Lung (tissue), 12 donors: Measurements from ENCODE around the gene PDXK. TPM values are rescaled to one million over a fixed set of nuclear protein-coding genes. Genes with fewer than 3 reads are reported as not detected.

Experiments
- ATAC-seq: fragments of 200-7000 bp; cut with Tn5 transposase; one replicate; pipeline ENCODE4 v1.9.1; 2020; ENCODE audit warnings: moderate number of reproducible peaks; ENCODE audit not compliant: insufficient read depth, low FRiP score
- DNase-seq, 3 donors: peaks; one replicate each; pipeline ENCODE4 v3.0.0-alpha.2; 2013 to 2017
- H3K27ac ChIP-seq, 2 donors: one replicate each; pipeline ENCODE4 v1.5.1; 2013; ENCODE audit warnings: mild to moderate bottlenecking in 2 of 2, moderate library complexity in 2 of 2, control low read depth in 1 of 2, inconsistent platforms in 1 of 2, low read depth in 1 of 2, low read length in 1 of 2
- H3K27me3 ChIP-seq, 3 donors: one replicate each; pipeline ENCODE4 v1.5.1; 2013; ENCODE audit warnings: low read length in 2 of 3; ENCODE audit not compliant: control insufficient read depth in 3 of 3, insufficient read depth in 3 of 3
- H3K36me3 ChIP-seq, 4 donors: one replicate each; pipeline ENCODE4 v1.5.1; 2013; ENCODE audit warnings: low read length in 4 of 4, mild to moderate bottlenecking in 1 of 4, moderate library complexity in 1 of 4; ENCODE audit not compliant: control insufficient read depth in 4 of 4, insufficient read depth in 4 of 4
- H3K4me1 ChIP-seq, 5 donors: one replicate each; pipeline ENCODE4 v1.5.1; 2013; ENCODE audit warnings: low read length in 5 of 5, mild to moderate bottlenecking in 2 of 5, moderate library complexity in 1 of 5; ENCODE audit not compliant: control insufficient read depth in 5 of 5, insufficient read depth in 5 of 5
- H3K4me3 ChIP-seq: one replicate; pipeline ENCODE4 v1.5.1; 2013; ENCODE audit warnings: mild to moderate bottlenecking, control low read depth, moderate library complexity
- H3K9ac ChIP-seq, 2 donors: one replicate each; pipeline ENCODE4 v1.5.1; 2013; ENCODE audit warnings: low read length in 2 of 2, control low read depth in 1 of 2; ENCODE audit not compliant: insufficient read depth in 1 of 2
- H3K9me3 ChIP-seq, 4 donors: one replicate each; pipeline ENCODE4 v1.5.1; 2013; ENCODE audit warnings: low read length in 3 of 4, mild to moderate bottlenecking in 1 of 4, moderate library complexity in 1 of 4; ENCODE audit not compliant: control insufficient read depth in 4 of 4, insufficient read depth in 3 of 4
- WGBS, 2 donors: extraction: QIAGEN DNeasy Blood & Tissue Kit; methylation state at CpG; one replicate each; pipeline ENCODE4 v1.1.7; 2013; 5-methylcytosine and 5-hydroxymethylcytosine counted together
- polyA plus RNA-seq, 2 donors: library from polyadenylated mRNA; stranded (reverse); fragments of 200-250 nt; gene quantifications; one replicate each; pipeline ENCODE4 v1.2.1, GENCODE V29; 2013
- total RNA-seq, 2 donors: library from RNA; depleted of rRNA in 1 of 2; stranded (reverse); fragments of >200 nt in 1 of 2; gene quantifications; one replicate each; pipeline ENCODE4 v1.2.1, GENCODE V29; 2014 to 2021
- TF ChIP-seq, protein P1 (sequence below): IDR thresholded peaks from 2 replicates; pipeline ENCODE4 v1.5.1; 2012; ENCODE audit warnings: mild to moderate bottlenecking; ENCODE audit errors: control extremely low read depth, extremely low read depth
- donor health status: control.
- donor health status: control.
- donor health status: Bipolar disorder and iron deficiency.
- donor health status: healthy.
- donor health status: DM: yes; HTN: yes; CAD: no.

PDXK gene
- total and polyA plus RNA-seq, 4 donors = 62.7 to 276 (median 157) TPM

DNA sequence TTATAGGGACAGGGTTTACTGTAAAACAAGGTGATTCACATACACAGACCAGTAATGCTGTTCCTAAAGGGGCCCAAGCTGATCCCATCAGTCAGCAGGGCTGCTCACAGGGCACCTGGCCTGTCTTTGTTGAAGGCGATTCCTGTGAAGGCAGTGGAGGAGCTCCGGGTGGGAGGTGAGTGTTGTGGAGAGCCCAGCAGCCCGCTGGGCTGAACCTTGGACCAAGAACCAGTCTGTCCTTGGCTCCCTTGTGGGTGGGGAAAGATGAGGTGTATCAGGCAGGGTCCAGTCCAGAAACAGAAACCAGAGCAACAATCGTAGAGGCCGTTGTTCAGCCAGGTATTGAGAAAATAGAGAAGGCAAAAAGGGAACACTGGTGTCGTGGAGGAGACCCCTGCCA lies 12.5 kb downstream of the PDXK start:
- H3K36me3 ChIP-seq = peaks cover 0 to 15% (median 0%) of the 10 kb centered on the region in 4 donors
- H3K27me3 ChIP-seq = no peaks in the 10 kb centered on the region
- H3K4me1 ChIP-seq = peaks cover 5 to 37% (median 19%) of the 10 kb centered on the region in 5 donors
- WGBS, 2 donors = 86 to 88% methylated on average over 6 of the region's 6 CpGs
- no peak overlapping the region for H3K27ac ChIP-seq
- no peak overlapping the region for H3K4me3 ChIP-seq
- peaks cover 0 to 3% (median 0%) of the 10 kb centered on the region in 4 donors for H3K9me3 ChIP-seq
- ATAC-seq (no peak), DNase-seq (no peak)
- H3K9ac ChIP-seq = no peak overlapping the region
- TF ChIP-seq, protein P1, sequence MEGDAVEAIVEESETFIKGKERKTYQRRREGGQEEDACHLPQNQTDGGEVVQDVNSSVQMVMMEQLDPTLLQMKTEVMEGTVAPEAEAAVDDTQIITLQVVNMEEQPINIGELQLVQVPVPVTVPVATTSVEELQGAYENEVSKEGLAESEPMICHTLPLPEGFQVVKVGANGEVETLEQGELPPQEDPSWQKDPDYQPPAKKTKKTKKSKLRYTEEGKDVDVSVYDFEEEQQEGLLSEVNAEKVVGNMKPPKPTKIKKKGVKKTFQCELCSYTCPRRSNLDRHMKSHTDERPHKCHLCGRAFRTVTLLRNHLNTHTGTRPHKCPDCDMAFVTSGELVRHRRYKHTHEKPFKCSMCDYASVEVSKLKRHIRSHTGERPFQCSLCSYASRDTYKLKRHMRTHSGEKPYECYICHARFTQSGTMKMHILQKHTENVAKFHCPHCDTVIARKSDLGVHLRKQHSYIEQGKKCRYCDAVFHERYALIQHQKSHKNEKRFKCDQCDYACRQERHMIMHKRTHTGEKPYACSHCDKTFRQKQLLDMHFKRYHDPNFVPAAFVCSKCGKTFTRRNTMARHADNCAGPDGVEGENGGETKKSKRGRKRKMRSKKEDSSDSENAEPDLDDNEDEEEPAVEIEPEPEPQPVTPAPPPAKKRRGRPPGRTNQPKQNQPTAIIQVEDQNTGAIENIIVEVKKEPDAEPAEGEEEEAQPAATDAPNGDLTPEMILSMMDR = no peak

DNA sequence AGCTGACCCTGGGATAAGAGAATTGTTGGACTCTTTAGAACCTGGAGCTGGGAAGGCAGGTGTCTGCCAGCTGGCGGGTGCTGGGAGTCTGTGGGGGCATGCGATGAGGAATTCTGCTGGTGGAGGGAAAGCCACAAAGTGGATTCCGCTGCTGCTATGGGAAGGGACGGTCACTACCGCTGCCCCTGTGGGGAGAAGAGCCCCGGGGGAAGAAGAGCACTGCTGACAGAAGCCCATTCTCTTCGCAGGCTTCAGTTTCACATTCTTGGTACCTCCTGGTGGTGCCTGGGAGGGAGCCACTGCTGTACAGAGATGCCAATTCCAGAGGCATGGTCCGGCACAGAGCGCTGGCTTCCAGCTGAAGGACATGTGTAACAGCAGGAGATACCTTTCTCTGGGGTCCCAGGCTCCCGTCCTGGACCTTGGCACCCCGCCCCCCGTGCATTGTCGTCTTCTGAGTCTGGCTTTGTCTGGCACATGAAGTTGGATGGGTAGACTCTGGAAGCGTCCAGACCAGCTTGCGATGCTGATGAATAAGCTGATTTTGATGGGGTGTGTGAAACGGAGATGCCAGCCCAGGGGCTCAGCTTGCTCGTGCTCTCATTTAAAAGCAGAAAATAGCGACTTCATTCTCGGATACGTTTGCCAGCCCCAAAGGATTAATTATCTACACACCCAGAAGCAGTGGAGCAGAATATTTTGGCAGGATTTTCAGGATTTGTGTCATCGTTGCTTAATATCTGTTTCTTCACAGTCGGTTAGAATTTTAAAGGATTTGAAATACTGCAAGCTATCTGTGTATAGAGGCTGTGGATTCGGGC lies 13.2 kb downstream of the PDXK start:
- H3K4me3 ChIP-seq = no peak overlapping the region
- H3K27me3 ChIP-seq = no peaks in the 10 kb centered on the region
- H3K36me3 ChIP-seq = peaks cover 0 to 15% (median 0%) of the 10 kb centered on the region in 4 donors
- ATAC-seq = no peak
- H3K9me3 ChIP-seq = no peaks in the 10 kb centered on the region
- no peak overlapping the region for H3K27ac ChIP-seq
- no peak overlapping the region for H3K9ac ChIP-seq
- TF ChIP-seq, protein P1 = no peak
- 78 to 80% methylated on average over 23 of the region's 23 CpGs for WGBS, 2 donors
- DNase-seq = peak in 2 of 3 donors; percentile 46 to 73
- peaks cover 2 to 37% (median 15%) of the 10 kb centered on the region in 5 donors for H3K4me1 ChIP-seq

DNA sequence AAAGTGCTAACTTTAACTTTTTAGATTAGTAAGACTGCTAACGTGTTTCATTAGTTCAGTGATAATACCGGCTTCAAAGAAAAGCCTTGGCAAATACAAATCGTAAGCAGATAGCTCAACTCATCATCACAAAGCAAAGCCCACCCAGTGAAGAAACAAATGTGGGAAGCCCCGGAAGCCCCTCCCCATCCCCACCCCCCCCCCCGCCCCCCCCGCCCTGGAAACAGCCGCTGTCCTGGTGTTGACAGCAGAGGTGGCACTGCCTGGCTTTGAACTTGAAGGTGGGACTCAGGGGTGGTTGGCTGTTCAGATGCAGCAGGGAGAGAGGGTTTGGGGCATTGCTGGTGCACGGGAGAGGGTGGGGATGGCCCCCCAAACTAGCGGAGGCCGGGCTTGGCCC lies 14.1 kb downstream of the PDXK start:
- peak overlapping the region in 1 of 2 donors; percentile 2 for H3K9ac ChIP-seq
- H3K36me3 ChIP-seq = peaks cover 0 to 23% (median 0%) of the 10 kb centered on the region in 4 donors
- TF ChIP-seq, protein P1 = no peak
- DNase-seq (no peak), ATAC-seq (no peak)
- H3K27me3 ChIP-seq = no peaks in the 10 kb centered on the region
- H3K4me3 ChIP-seq = no peak overlapping the region
- H3K27ac ChIP-seq = peak overlapping the region in 1 of 2 donors; percentile 2
- 31 to 60% methylated on average over 10 of the region's 10 CpGs for WGBS, 2 donors
- no peaks in the 10 kb centered on the region for H3K9me3 ChIP-seq
- peaks cover under 1 to 33% (median 11%) of the 10 kb centered on the region in 5 donors for H3K4me1 ChIP-seq
